Psoas muscle (tissue), 8 donors: Measurements from ENCODE around the gene OR2L8. TPM values are rescaled to one million over a fixed set of nuclear protein-coding genes. Genes with fewer than 3 reads are reported as not detected.

ENCODE experiments used
- ATAC-seq, 4 donors: fragments of 200-7000 bp; cut with Tn5 transposase; one replicate each; pipeline ENCODE4 v1.9.1; 2020; ENCODE audit warnings: moderate library complexity in 3 of 4, mild to moderate bottlenecking in 2 of 4
- DNase-seq, 2 donors: peaks; one replicate each; pipeline ENCODE4 v3.0.0-alpha.2; 2020
- H3K27ac ChIP-seq: fragments of 200-600 bp; one replicate; pipeline ENCODE4 v1.8.0; 2022
- H3K27me3 ChIP-seq, 3 donors: fragments of 200-600 bp in 1 of 3; one replicate each; pipeline versions ENCODE4 v1.6.1 to v1.8.0; 2013 to 2022; ENCODE audit warnings: low read length in 2 of 3, mild to moderate bottlenecking in 2 of 3, moderate library complexity in 1 of 3; ENCODE audit not compliant: insufficient read depth in 3 of 3
- H3K36me3 ChIP-seq, 2 donors: fragments of 200-600 bp in 1 of 2; one replicate each; pipeline versions ENCODE4 v1.6.1 to v1.8.0; 2013 to 2022; ENCODE audit warnings: low read depth in 1 of 2, mild to moderate bottlenecking in 1 of 2, moderate library complexity in 1 of 2; ENCODE audit not compliant: insufficient read depth in 1 of 2
- H3K4me1 ChIP-seq: fragments of 200-600 bp; one replicate; pipeline ENCODE4 v1.8.0; 2022
- H3K4me3 ChIP-seq: fragments of 200-600 bp; one replicate; pipeline ENCODE4 v1.8.0; 2022; ENCODE audit warnings: mild to moderate bottlenecking
- H3K9me3 ChIP-seq: fragments of 200-600 bp; one replicate; pipeline ENCODE4 v1.8.0; 2022
- CTCF ChIP-seq: fragments of 200-600 bp; IDR thresholded peaks from one replicate; pipeline ENCODE4 v1.8.0; 2022; ENCODE audit warnings: antibody characterized with exemption
- WGBS, 3 donors: extraction: QIAGEN DNeasy Blood & Tissue Kit; methylation state at CpG; one replicate each; pipeline versions ENCODE4 v1.1.6 to v1.1.7; 2013; 5-methylcytosine and 5-hydroxymethylcytosine counted together
- intact Hi-C, 2 donors: fragments of 100-400 bp; cut with DNase I; formaldehyde crosslinking; loops; one replicate each; pipeline versions ENCODE4 v1.11.0 to v1.14.2; 2022
- polyA plus RNA-seq, 3 donors: library from polyadenylated mRNA; stranded (reverse); fragments of 200-250 nt; gene quantifications; one replicate each; pipeline ENCODE4 v1.2.3, GENCODE V29; 2013
- total RNA-seq, 4 donors: library from RNA; stranded (reverse); fragmentation: NEBNext Ultra II Directional in 2 of 4; extraction: Animal tissue kit (Norgen Biotek cat#: 25700) in 2 of 4; gene quantifications; one replicate each; pipeline versions ENCODE4 v1.2.1 to v1.2.4, GENCODE V29; 2021 to 2023
- donor health status: healthy with polysubstance abuse.
- donor health status: DM: no; HTN: no; CAD: no; lungs with moderate emphysema.
- donor health status: Bipolar disorder and iron deficiency.
- donor health status: healthy.
- donor health status: DM: yes; HTN: yes; CAD: no.
- donor health status: DM: no; HTN: no; CAD: no.
- donor health status: DM: no; HTN: no; CAD: no.
- donor health status: DM: yes; HTN: yes; CAD: no.

Gene OR2L8
- total and polyA plus RNA-seq, 7 donors = not detected

- no peak for DNase-seq
- intact Hi-C loops = no loop called here
- WGBS, 3 donors = 70 to 97% (median 91%) methylated on average over 2 of the region's 2 CpGs
These were observed 28.7 kb upstream of the OR2L8 start, which contains the start of gene OR2T8 for GRCh38 chr1:247919952-247920351. TSS of gene OR2T8 (plus strand) at chr1:247920252. CDS start at chr1:247921018, 766 bp downstream.

DNA sequence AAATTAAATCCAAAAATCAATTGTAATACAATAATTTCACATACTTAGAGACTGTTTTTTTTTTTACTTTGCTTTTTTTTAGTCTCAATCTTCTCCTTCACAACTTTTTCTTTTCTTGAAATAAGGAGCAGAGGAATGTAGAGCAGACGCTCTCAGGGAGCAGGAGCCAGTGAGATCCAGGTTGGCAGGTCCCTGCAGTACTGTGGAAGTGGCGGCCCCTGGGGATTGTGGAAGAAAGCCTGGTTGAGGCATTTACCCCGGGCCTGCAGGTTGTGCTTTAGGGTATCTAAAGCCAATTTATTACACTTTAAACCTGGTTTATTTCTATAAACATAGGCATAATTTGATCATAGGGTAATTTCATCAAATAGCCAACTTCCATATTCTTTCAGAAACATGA, 24.7 kb upstream of the OR2L8 start:
- no peak for TF ChIP-seq CTCF
- intact Hi-C loops = no loop called here
- DNase-seq (no peak), ATAC-seq (no peak)
- Histone ChIP-seq H3K36me3 (no peaks in the 10 kb centered on the region), H3K4me1 (no peaks in the 10 kb centered on the region), H3K4me3 (no peak overlapping the region), H3K9me3 (no peaks in the 10 kb centered on the region), H3K27ac (no peak overlapping the region), H3K27me3 (no peaks in the 10 kb centered on the region)
- WGBS, 3 donors = 54 to 62% (median 61%) methylated on average over 3 of the region's 3 CpGs

More at GRCh38 chr1:247919952-247920351, 28.7 kb upstream of the OR2L8 start, which contains the start of gene OR2T8:
- Histone ChIP-seq H3K36me3 (no peaks in the 10 kb centered on the region), H3K9me3 (no peaks in the 10 kb centered on the region), H3K27me3 (no peaks in the 10 kb centered on the region), H3K4me3 (no peak within 1 kb of the TSS), H3K4me1 (no peaks in the 10 kb centered on the region), H3K27ac (no peak within 1 kb of the TSS)
- TF ChIP-seq CTCF = no peak
- no peak for ATAC-seq

- Histone ChIP-seq H3K36me3 (no peaks in the 10 kb centered on the region), H3K27ac (no peak within 1 kb of the TSS), H3K9me3 (no peaks in the 10 kb centered on the region), H3K4me3 (no peak within 1 kb of the TSS), H3K27me3 (no peaks in the 10 kb centered on the region), H3K4me1 (no peaks in the 10 kb centered on the region)
- WGBS, 3 donors = 81 to 86% (median 85%) methylated on average over 9 of the region's 9 CpGs
- no peak for TF ChIP-seq CTCF
- DNase-seq (no peak), ATAC-seq (no peak)
- intact Hi-C loops = no loop called here
These were observed 23.8 kb upstream of the OR2L8 start, which contains the start of gene OR2AJ1 for GRCh38 chr1:247924868-247925267. TSS of gene OR2AJ1 (plus strand) at chr1:247924889. CDS start at chr1:247933769, 8,880 bp downstream.

DNA sequence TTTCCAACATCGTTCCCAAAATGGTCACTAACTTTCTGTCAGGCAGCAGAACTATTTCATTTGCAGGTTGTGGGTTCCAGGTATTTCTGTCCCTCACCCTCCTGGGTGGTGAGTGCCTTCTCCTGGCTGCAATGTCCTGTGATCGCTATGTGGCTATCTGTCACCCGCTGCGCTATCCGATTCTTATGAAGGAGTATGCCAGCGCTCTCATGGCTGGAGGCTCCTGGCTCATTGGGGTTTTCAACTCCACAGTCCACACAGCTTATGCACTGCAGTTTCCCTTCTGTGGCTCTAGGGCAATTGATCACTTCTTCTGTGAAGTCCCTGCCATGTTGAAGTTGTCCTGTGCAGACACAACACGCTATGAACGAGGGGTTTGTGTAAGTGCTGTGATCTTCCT, 14.7 kb upstream of the OR2L8 start:
- ATAC-seq = no peak
- intact Hi-C loops = no loop called here
- Histone ChIP-seq H3K36me3 (no peaks in the 10 kb centered on the region), H3K4me3 (no peak overlapping the region), H3K9me3 (no peaks in the 10 kb centered on the region), H3K27me3 (no peaks in the 10 kb centered on the region), H3K4me1 (no peaks in the 10 kb centered on the region), H3K27ac (no peak overlapping the region)
- no peak for TF ChIP-seq CTCF
- no peak for DNase-seq
- WGBS, 3 donors = 91 to 96% (median 95%) methylated on average over 8 of the region's 8 CpGs

- 85 to 90% (median 89%) methylated on average over 9 of the region's 9 CpGs for WGBS, 3 donors
- H3K36me3 ChIP-seq = no peaks in the 10 kb centered on the region
- no peak for DNase-seq
- H3K9me3 ChIP-seq = no peaks in the 10 kb centered on the region
- no peak overlapping the region for H3K4me3 ChIP-seq
- no peaks in the 10 kb centered on the region for H3K4me1 ChIP-seq
- no peaks in the 10 kb centered on the region for H3K27me3 ChIP-seq
- intact Hi-C loops = no loop called here
- no peak overlapping the region for H3K27ac ChIP-seq
- no peak for ATAC-seq
- TF ChIP-seq CTCF = no peak
These were observed 12.9 kb upstream of the OR2L8 start for GRCh38 chr1:247935781-247936180.
